IMR-90 (cell line): Measurements from ENCODE around the gene MSANTD4. TPM values are rescaled to one million over a fixed set of nuclear protein-coding genes. Genes with fewer than 3 reads are reported as not detected.

Experiments used
- ATAC-seq: fragments of 200-7000 bp; cut with Tn5 transposase; 2 replicates; pipeline ENCODE4 v1.9.1; 2020; ENCODE audit warnings: low read depth, mild to moderate bottlenecking, moderate library complexity
- BruUV-seq: library from RNA; stranded (reverse); fragments of 400-500 nt; replicated peaks from 2 replicates; lab custom pipeline; 2021; lab: Mats Ljungman, UMichigan
- CTCF ChIA-PET: fragments of 300-600 bp; formaldehyde crosslinking; extraction: SDS; loops from one replicate; lab custom pipeline; 2021; ENCODE audit warnings: antibody characterized with exemption; lab: Yijun Ruan, JAX
- POLR2A ChIA-PET: fragments of 300-600 bp; sonication (Branson Sonifier 250); formaldehyde crosslinking; loops from one replicate; lab custom pipeline; 2022; ENCODE audit warnings: antibody characterized with exemption; ENCODE audit not compliant: unreplicated experiment; lab: Charles Lee
- DNase-seq: peaks from one replicate; pipeline ENCODE4 v3.0.0; 2013
- H2AFZ ChIP-seq: replicated peaks from 2 replicates; pipeline ENCODE3; 2013; ENCODE audit warnings: low read length, mild to moderate bottlenecking; ENCODE audit not compliant: poor library complexity
- H2AK5ac ChIP-seq: 2 replicates; pipeline ENCODE4 v1.6.1; 2013; ENCODE audit warnings: low read depth, low read length, inconsistent platforms
- H2AK9ac ChIP-seq: replicated peaks from 2 replicates; pipeline ENCODE3; 2013; ENCODE audit warnings: mild to moderate bottlenecking, low read depth, low read length, moderate library complexity; ENCODE audit not compliant: poor library complexity
- H2BK120ac ChIP-seq: 2 replicates; pipeline ENCODE4 v1.6.1; 2013; ENCODE audit warnings: low read depth, low read length, inconsistent platforms
- H2BK15ac ChIP-seq: 3 replicates; pipeline ENCODE4 v1.6.1; 2013; ENCODE audit warnings: low read depth, low read length, inconsistent platforms
- H2BK20ac ChIP-seq: 2 replicates; pipeline ENCODE4 v1.6.1; 2013; ENCODE audit warnings: low read depth, mild to moderate bottlenecking, inconsistent platforms, low read length, moderate library complexity
- H2BK5ac ChIP-seq: 2 replicates; pipeline ENCODE4 v1.6.1; 2013; ENCODE audit warnings: mild to moderate bottlenecking, low read depth, low read length, inconsistent platforms; ENCODE audit not compliant: poor library complexity, severe bottlenecking
- H3K14ac ChIP-seq: replicated peaks from 2 replicates; pipeline ENCODE4 v1.6.1; 2013; ENCODE audit warnings: low read depth, low read length, inconsistent platforms
- H3K18ac ChIP-seq: 2 replicates; pipeline ENCODE4 v1.6.1; 2013; ENCODE audit warnings: low read depth, low read length, control low read depth
- H3K23ac ChIP-seq: 2 replicates; pipeline ENCODE4 v1.6.1; 2013; ENCODE audit warnings: low read depth, low read length, inconsistent platforms
- H3K27ac ChIP-seq: 2 replicates; pipeline ENCODE4 v1.5.1; 2013; ENCODE audit warnings: mild to moderate bottlenecking, control low read depth, low read length; ENCODE audit not compliant: insufficient read depth
- H3K27me3 ChIP-seq: 2 replicates; pipeline ENCODE4 v1.6.1; 2013; ENCODE audit warnings: low read length; ENCODE audit not compliant: control insufficient read depth, insufficient read depth
- H3K36me3 ChIP-seq: 2 replicates; pipeline ENCODE4 v1.6.1; 2013; ENCODE audit warnings: low read length, mixed read lengths; ENCODE audit not compliant: control insufficient read depth, insufficient read depth
- H3K4ac ChIP-seq: 2 replicates; pipeline ENCODE4 v1.6.1; 2013; ENCODE audit warnings: low read depth, low read length, inconsistent platforms
- H3K4me1 ChIP-seq: 2 replicates; pipeline ENCODE4 v1.6.1; 2013; ENCODE audit warnings: low read length, mixed read lengths; ENCODE audit not compliant: control insufficient read depth, insufficient read depth
- H3K4me2 ChIP-seq: 2 replicates; pipeline ENCODE4 v1.6.1; 2013; ENCODE audit warnings: low read depth, mild to moderate bottlenecking, control low read depth, low read length, moderate library complexity
- H3K4me3 ChIP-seq: 2 replicates; pipeline ENCODE4 v1.5.1; 2013; ENCODE audit warnings: low read depth, mild to moderate bottlenecking, control low read depth, low read length, moderate library complexity; ENCODE audit not compliant: insufficient read depth
- H3K56ac ChIP-seq: 2 replicates; pipeline ENCODE4 v1.6.1; 2013; ENCODE audit warnings: low read length, inconsistent platforms; ENCODE audit not compliant: insufficient read depth; ENCODE audit errors: extremely low read depth
- H3K79me1 ChIP-seq, 2 experiments: 2 replicates each; pipeline ENCODE4 v1.6.1; 2013; ENCODE audit warnings: low read length in 2 of 2, inconsistent platforms in 1 of 2, low read depth in 1 of 2
- H3K9ac ChIP-seq: 2 replicates; pipeline ENCODE4 v1.6.1; 2013; ENCODE audit warnings: low read depth, low read length, control low read depth
- H3K9me1 ChIP-seq: 2 replicates; pipeline ENCODE4 v1.6.1; 2013; ENCODE audit warnings: low read length, inconsistent platforms; ENCODE audit not compliant: insufficient read depth
- H3K9me3 ChIP-seq: 2 replicates; pipeline ENCODE4 v1.6.1; 2013; ENCODE audit warnings: low read length; ENCODE audit not compliant: control insufficient read depth, insufficient read depth
- H4K20me1 ChIP-seq: 2 replicates; pipeline ENCODE4 v1.6.1; 2013; ENCODE audit warnings: low read length, inconsistent platforms; ENCODE audit not compliant: insufficient read depth
- H4K5ac ChIP-seq: 2 replicates; pipeline ENCODE4 v1.6.1; 2013; ENCODE audit warnings: mild to moderate bottlenecking, low read depth, low read length, control low read depth
- H4K8ac ChIP-seq, 2 experiments: 2 replicates each; pipeline ENCODE4 v1.6.1; 2013; ENCODE audit warnings: low read depth in 2 of 2, low read length in 2 of 2, control low read depth in 1 of 2, inconsistent platforms in 1 of 2
- H4K91ac ChIP-seq: 2 replicates; pipeline ENCODE4 v1.6.1; 2013; ENCODE audit warnings: low read depth, low read length, inconsistent platforms; ENCODE audit not compliant: insufficient read depth
- BHLHE40 ChIP-seq: fragments of 150-350 bp; IDR thresholded peaks from 2 replicates; pipeline ENCODE4 v1.6.1; 2016; ENCODE audit warnings: mild to moderate bottlenecking, low read depth, low read length
- CHD1 ChIP-seq: IDR thresholded peaks from 2 replicates; pipeline ENCODE4 v1.6.1; 2012; ENCODE audit warnings: low read depth, low read length, improper control_type of control experiment
- MAZ ChIP-seq: IDR thresholded peaks from 2 replicates; pipeline ENCODE4 v1.6.1; 2012; ENCODE audit warnings: low read depth, mild to moderate bottlenecking, low read length, improper control_type of control experiment, moderate library complexity, borderline replicate concordance
- NFE2L2 ChIP-seq: fragments of 150-350 bp; IDR thresholded peaks from 2 replicates; pipeline ENCODE4 v1.6.1; 2016; ENCODE audit warnings: low read depth, mild to moderate bottlenecking, low read length
- USF2 ChIP-seq: fragments of 150-350 bp; IDR thresholded peaks from 2 replicates; pipeline ENCODE4 v1.6.1; 2017; ENCODE audit warnings: mild to moderate bottlenecking, antibody characterized with exemption, low read length, low read depth
- WGBS, 2 experiments: methylation state at CpG; one replicate each; pipeline versions ENCODE4 v1.1.5 to v1.1.7; 2013; ENCODE audit warnings: missing lambda C conversion rate in 2 of 2; ENCODE audit not compliant: insufficient read length in 1 of 2; ENCODE audit errors: extremely low coverage in 2 of 2; 5-methylcytosine and 5-hydroxymethylcytosine counted together
- dilution Hi-C: fragments of 300-500 bp; cut with HindIII; formaldehyde crosslinking; loops from one replicate; pipeline ENCODE4 v1.14.3; 2018; ENCODE audit warnings: low sequenced_read_pairs; ENCODE audit not compliant: unreplicated experiment
- in situ Hi-C: fragments of 300-500 bp; cut with MboI; formaldehyde crosslinking; loops from 3 replicates; pipeline ENCODE4 v1.14.3; 2019; ENCODE audit warnings: low sequenced_read_pairs, inconsistent platforms, mixed read lengths
- intact Hi-C: fragments of 100-400 bp; cut with micrococcal nuclease; formaldehyde crosslinking; loops from 2 replicates; pipeline ENCODE4 v1.10.0; 2022
- microRNA-seq, 2 experiments: library from miRNA; stranded (forward) in 1 of 2; unstranded in 1 of 2; fragments of 10-50 nt in 1 of 2; fragments of <30 nt in 1 of 2; gene quantifications in 1 of 2; microRNA quantifications in 1 of 2; one replicate each; pipeline versions ENCODE3 to v1.1.0; 2013 to 2020; ENCODE audit not compliant: insufficient read depth in 1 of 2, insufficient read length in 1 of 2, unreplicated experiment in 1 of 2
- polyA plus RNA-seq, 3 experiments: library from polyadenylated mRNA; depleted of rRNA; stranded (reverse); fragments of >200 nt; gene quantifications; 2 replicates each; pipeline ENCODE4 v1.2.3, GENCODE V29; 2012; ENCODE audit warnings: low replicate concordance in 1 of 3
- small RNA-seq, 5 experiments: library from RNA; depleted of rRNA; stranded (forward); fragments of <200 nt; gene quantifications; one replicate each; pipeline ENCODE3, GENCODE V24; 2012
- total RNA-seq: library from RNA; depleted of rRNA; stranded (reverse); fragments of >200 nt; gene quantifications from 2 replicates; pipeline ENCODE4 v1.2.3, GENCODE V29; 2012; rRNA removed

Gene MSANTD4
- total and polyA plus RNA-seq, 2 of the 4 experiments (the other 2 are of a cell fraction) = 9.4 to 18.8 TPM

GRCh38 chr11:105960252-105961245, 61.5 kb downstream of the MSANTD4 start:
- H3K4me1 ChIP-seq = no peaks in the 10 kb centered on the region
- ATAC-seq = no peak
- no peak overlapping the region for H3K23ac ChIP-seq
- dilution Hi-C loops (no loop called here), intact Hi-C loops (no loop called here), in situ Hi-C loops (no loop called here)
- H4K20me1 ChIP-seq = no peaks in the 10 kb centered on the region
- H2BK20ac ChIP-seq = no peak overlapping the region
- H2BK120ac ChIP-seq = no peak overlapping the region
- H3K18ac ChIP-seq = no peak overlapping the region
- no peak overlapping the region for H3K27ac ChIP-seq
- H2AK5ac ChIP-seq = no peak overlapping the region
- H3K9me1 ChIP-seq = no peaks in the 10 kb centered on the region
- DNase-seq = no peak
- no peak overlapping the region for H2BK5ac ChIP-seq
- no peak overlapping the region for H4K91ac ChIP-seq
- no peaks in the 10 kb centered on the region for H3K79me1 ChIP-seq
- CTCF ChIA-PET = no interaction called here
- no peak overlapping the region for H2AFZ ChIP-seq
- no peak overlapping the region for H3K4me2 ChIP-seq
- no peak overlapping the region for H3K4me3 ChIP-seq
- no peak overlapping the region for H3K14ac ChIP-seq
- no peak overlapping the region for H3K4ac ChIP-seq
- no peak overlapping the region for H2AK9ac ChIP-seq
- no peak overlapping the region for H4K8ac ChIP-seq
- H4K5ac ChIP-seq = no peak overlapping the region
- no peaks in the 10 kb centered on the region for H3K36me3 ChIP-seq
- POLR2A ChIA-PET = no interaction called here
- no peak overlapping the region for H2BK15ac ChIP-seq
- 84% methylated on average over 8 of the region's 22 CpGs; no CpG with 5 or more reads in 1 of the 2 experiments for WGBS, 2 experiments
- H3K9ac ChIP-seq = no peak overlapping the region
- no peak for TF ChIP-seq NFE2L2
- TF ChIP-seq CHD1 = no peak
- no peak for TF ChIP-seq BHLHE40
- no peak for TF ChIP-seq MAZ
- TF ChIP-seq USF2 = no peak
- no peaks in the 10 kb centered on the region for H3K27me3 ChIP-seq
- H3K56ac ChIP-seq = no peak overlapping the region
- H3K9me3 ChIP-seq = no peaks in the 10 kb centered on the region
- BruUV-seq = no TSS peak

Small RNA genes within 50 kb of the gene (microRNA-seq; reads per million reads assigned to microRNA genes)
- gene RNU6-277P (ENCODE audit: insufficient read depth, insufficient read length) = not detected

Small RNA genes within 50 kb of the gene (small RNA-seq; reads per million reads assigned to genes)
- gene RNU6-277P = 0 reads per million in 5 experiments

Other genes starting within 250 kb of the MSANTD4 start
- gene KBTBD3, start 55.1 kb upstream of the MSANTD4 start, total RNA-seq = 1.6 and 2.2 TPM in 2 replicates
- gene KBTBD3, start 55.1 kb upstream of the MSANTD4 start, polyA plus RNA-seq (2012; rRNA removed) = 0.85 and 1.7 TPM in 2 replicates
- gene AASDHPPT, start 55.4 kb upstream of the MSANTD4 start, total RNA-seq = 56.3 and 72.2 TPM in 2 replicates
- 19.6 and 22.0 TPM in 2 replicates for gene AASDHPPT, start 55.4 kb upstream of the MSANTD4 start, polyA plus RNA-seq (2012; rRNA removed)